Activated CD4-positive, alpha-beta T cell treated with anti-CD3 and anti-CD28 coated beads, Interleukin-2, amount 50 U/mL, for 48 hours (primary cell): Measurements from ENCODE around the gene PTPN13.

Experiments used
- DNase-seq, 2 experiments: peaks; one replicate each; pipeline ENCODE4 v3.0.0-alpha.2; 2020

The PTPN13 gene, protein sequence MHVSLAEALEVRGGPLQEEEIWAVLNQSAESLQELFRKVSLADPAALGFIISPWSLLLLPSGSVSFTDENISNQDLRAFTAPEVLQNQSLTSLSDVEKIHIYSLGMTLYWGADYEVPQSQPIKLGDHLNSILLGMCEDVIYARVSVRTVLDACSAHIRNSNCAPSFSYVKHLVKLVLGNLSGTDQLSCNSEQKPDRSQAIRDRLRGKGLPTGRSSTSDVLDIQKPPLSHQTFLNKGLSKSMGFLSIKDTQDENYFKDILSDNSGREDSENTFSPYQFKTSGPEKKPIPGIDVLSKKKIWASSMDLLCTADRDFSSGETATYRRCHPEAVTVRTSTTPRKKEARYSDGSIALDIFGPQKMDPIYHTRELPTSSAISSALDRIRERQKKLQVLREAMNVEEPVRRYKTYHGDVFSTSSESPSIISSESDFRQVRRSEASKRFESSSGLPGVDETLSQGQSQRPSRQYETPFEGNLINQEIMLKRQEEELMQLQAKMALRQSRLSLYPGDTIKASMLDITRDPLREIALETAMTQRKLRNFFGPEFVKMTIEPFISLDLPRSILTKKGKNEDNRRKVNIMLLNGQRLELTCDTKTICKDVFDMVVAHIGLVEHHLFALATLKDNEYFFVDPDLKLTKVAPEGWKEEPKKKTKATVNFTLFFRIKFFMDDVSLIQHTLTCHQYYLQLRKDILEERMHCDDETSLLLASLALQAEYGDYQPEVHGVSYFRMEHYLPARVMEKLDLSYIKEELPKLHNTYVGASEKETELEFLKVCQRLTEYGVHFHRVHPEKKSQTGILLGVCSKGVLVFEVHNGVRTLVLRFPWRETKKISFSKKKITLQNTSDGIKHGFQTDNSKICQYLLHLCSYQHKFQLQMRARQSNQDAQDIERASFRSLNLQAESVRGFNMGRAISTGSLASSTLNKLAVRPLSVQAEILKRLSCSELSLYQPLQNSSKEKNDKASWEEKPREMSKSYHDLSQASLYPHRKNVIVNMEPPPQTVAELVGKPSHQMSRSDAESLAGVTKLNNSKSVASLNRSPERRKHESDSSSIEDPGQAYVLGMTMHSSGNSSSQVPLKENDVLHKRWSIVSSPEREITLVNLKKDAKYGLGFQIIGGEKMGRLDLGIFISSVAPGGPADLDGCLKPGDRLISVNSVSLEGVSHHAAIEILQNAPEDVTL (N-terminal part only)

DNA sequence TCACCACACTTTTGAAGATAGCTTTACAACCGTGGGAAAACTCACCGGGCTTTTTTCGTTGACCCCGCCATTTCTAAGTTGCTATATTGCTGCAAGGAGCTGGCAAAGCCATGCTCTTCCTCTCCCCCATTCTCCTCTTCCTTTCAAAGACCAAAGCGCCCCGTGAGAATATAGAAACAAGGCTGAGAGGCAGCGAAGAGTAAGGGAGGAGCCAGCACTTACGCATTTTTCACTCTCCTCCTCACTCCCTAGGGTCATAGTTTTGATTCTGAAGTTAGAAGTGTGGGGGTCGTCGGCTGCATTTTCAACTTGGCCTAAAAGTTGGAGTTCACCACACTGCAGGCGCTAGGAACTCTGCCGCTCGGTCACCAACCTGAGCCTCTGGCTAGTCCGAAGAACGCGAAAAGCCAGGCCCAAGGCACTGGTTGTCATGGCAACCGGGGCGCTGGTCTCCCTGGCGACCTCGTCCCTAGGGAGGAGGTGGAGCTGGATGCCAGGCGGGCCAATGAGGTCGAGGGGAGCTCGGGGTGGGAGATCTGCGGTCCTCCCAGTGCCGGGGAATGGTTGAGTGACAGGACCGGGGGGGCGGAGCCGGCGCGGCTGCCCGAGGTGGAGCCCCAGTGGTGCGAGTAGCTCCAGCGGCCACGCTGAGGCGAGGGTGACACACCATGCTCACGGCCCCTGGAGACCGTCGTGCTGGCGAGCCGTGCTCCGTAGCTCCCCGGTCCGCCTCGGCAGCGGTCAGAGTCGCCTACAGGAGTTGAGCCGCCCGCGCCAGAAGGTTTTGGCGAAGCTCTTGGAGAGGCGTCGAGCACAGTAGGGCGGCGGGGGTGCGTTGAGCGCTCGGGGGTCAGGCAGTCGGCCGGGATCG lies at the start of gene PTPN13:
Gene PTPN13, plus strand, starts transcription at position 628 of the 871 bp plus-strand sequence. CDS start 40,942 bp downstream, outside the sequence.
- DNase-seq, result peak; percentile 76 to 83

GRCh38 chr4:86547140-86547539 lies 47.0 kb upstream of the PTPN13 start:
- no peak for DNase-seq

DNA sequence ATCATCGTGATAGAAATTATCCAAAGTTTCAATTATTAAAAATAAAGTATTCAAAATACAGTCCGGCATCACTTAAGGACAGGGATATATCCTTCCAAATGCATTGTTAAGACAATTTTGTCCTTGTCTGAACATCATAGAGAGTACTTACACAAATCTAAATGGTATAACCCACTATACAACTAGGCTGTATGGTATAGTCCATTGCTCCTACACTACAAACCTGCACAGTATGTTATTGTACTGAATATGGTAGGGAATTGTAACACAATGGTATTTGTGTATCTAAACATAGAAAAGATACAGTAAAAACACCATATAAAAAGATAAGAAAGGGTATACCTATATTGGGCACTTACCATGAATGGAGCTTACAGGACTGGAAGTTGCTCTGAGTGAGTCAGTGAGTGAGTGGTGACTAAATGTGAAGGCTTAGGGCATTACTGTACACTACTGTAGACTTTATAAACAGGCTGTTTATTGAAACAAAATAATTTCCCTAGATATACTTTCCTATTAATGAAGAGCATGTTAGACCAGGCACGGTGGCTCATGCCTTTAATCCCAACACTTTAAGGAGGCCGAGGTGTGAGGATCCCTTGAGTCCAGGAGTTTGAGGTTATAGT lies 44.8 kb upstream of the PTPN13 start:
- DNase-seq, result no peak

GRCh38 chr4:86551387-86551786 lies 42.7 kb upstream of the PTPN13 start:
- no peak for DNase-seq

GRCh38 chr4:86554646-86555045 lies 39.5 kb upstream of the PTPN13 start:
- DNase-seq, result no peak

GRCh38 chr4:86556791-86557415 lies 37.2 kb upstream of the PTPN13 start:
- no peak for DNase-seq

GRCh38 chr4:86557526-86557925 lies 36.6 kb upstream of the PTPN13 start:
- no peak for DNase-seq

DNA sequence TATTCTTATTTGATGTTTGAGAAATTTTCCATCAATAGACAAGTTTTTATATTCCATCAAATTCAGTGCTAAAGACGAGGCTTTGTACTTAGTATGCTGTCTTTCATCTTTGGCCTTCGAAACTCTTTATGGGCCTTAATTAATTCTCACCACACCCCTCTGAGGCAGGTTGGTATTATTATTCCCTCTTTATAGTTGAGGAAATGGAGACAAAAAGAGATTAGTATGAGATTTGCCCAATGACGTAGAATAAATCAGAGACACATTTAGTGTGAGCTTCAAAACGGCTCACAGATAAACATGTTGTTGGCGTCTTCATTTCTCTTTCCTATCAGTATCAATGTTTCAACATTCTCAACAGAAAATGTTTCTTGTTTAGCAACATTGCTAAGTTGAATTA lies 35.9 kb upstream of the PTPN13 start:
- DNase-seq, result no peak

GRCh38 chr4:86558797-86559196 lies 35.3 kb upstream of the PTPN13 start:
- DNase-seq, result no peak

GRCh38 chr4:86560447-86560846 lies 33.7 kb upstream of the PTPN13 start:
- DNase-seq, result no peak

GRCh38 chr4:86561256-86561655 lies 32.9 kb upstream of the PTPN13 start:
- DNase-seq, result no peak

GRCh38 chr4:86563416-86563815 lies 30.7 kb upstream of the PTPN13 start:
- no peak for DNase-seq

DNA sequence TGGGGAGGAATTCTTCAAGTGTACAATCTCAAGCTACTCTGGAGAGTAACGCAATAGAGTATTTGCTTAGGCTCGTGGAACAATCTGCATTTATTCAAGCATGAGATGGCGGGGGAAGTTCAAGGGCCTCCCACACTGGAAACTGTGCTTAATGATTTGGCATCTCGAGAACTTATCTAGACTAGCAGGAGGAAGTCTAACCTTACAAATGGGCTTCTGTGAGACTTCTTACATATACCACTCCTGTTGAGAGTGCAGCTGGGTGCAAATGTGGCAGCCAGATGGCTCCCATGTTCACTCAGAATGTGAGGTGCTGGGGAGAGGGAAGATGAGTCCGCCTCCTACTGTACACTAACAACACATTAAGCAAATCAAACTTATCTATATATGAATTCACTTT lies 29.3 kb upstream of the PTPN13 start:
- no peak for DNase-seq

GRCh38 chr4:86565651-86566050 lies 28.5 kb upstream of the PTPN13 start:
- no peak for DNase-seq

DNA sequence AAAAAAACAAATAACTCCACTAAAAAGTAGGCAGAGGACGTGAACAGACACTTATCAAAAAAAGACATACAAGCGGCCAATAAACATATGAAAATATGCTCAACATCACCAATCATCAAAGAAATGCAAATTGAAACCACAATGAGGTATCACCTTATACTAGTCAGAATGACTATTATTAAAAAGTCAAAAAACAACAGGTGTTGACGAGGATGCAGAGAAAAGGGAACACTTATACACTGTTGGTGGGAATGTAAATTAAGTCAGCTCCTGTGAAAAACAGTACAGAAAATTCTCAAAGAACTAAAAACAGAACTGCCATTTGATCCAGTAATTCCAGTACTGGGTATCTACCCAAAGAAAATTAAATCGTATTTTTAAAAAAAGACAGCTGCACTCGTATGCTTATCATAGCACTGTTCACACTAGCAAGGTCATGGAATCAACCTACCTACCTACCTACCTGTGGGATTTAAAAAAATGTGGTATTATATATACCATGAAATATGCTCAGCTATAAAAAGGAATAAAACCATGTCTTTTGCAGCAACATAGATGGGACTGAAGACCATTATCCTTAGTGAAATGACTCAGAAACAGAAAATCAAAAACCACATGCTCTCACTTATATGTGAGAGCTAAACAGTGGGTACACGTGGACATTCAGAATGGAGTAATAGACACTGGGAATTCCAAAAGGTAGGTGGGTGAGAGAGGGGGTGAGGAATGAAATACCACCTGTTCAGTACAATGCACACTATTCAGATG lies 24.8 kb upstream of the PTPN13 start:
- DNase-seq, result no peak

GRCh38 chr4:86579941-86580340 lies 14.2 kb upstream of the PTPN13 start:
- no peak for DNase-seq

- no peak for DNase-seq
Observed at GRCh38 chr4:86582410-86582809, 11.7 kb upstream of the PTPN13 start.

- no peak for DNase-seq
Observed at GRCh38 chr4:86586160-86586572, 7.9 kb upstream of the PTPN13 start.

DNA sequence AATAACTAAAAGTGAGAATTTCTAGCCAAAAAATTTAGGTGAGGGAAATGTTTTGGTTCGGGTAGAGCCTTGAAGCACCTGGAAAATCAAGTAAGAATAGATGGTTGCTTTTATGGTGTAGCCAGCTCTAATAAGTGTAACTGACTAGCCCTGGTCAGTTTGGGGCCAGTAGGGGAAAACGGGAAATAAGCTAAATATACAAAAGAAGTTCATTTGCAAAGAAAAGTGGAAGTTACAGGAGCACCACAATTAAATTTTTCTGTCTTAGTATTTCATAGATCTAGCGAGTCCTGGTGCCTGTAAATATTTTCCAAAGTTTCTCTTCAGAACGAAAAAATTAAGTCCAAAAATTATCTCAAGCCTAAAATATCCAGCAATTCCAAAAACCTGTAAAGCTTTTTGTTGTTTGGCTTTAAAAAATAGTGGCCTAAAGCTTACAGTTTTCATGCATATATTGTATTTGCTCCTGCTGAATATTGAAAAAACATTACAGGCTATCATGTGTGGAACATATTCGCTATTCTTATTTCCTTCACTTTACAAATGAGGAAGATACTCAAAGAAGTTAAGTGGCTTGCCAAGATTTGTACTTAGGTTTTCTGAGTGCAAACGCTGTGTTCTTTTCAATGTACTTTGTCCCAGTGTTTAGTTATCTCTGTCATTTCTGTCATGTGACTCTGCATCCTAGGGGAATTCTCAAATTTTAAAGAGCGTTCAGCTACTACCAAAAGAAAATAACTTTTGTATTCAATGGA lies 7.3 kb upstream of the PTPN13 start:
- no peak for DNase-seq
